G401 (cell line): ENCODE results near the gene ZNF423. TPM values are rescaled to one million over a fixed set of nuclear protein-coding genes. Genes with fewer than 3 reads are reported as not detected.

Experiments
- DNase-seq: peaks from one replicate; pipeline ENCODE4 v3.0.0-alpha.2; 2015; ENCODE audit warnings: low spot score
- in situ Hi-C: cut with HindIII; loops from 2 replicates; pipeline ENCODE4 v1.10.0; 2016; ENCODE audit warnings: low sequenced_read_pairs, mixed read lengths
- total RNA-seq: library from RNA; depleted of rRNA; stranded (reverse); fragments of >200 nt; shearing (Covaris generic); gene quantifications from 2 replicates; pipeline ENCODE4 v1.2.3, GENCODE V29; 2014

Gene ZNF423
- total RNA-seq, 1 experiment from 2014 or later: 0.07 TPM

GRCh38 chr16:49470513-49470991 lies 385.4 kb downstream of the ZNF423 start:
- no peak for DNase-seq

GRCh38 chr16:49469930-49470451 lies 385.9 kb downstream of the ZNF423 start:
- in situ Hi-C loops: no loop called here
- no peak for DNase-seq

More at GRCh38 chr16:49470513-49470991, 385.4 kb downstream of the ZNF423 start:
- in situ Hi-C loops: no loop called here

GRCh38 chr16:49469311-49469670 lies 386.6 kb downstream of the ZNF423 start:
- in situ Hi-C loops: no loop called here
- no peak for DNase-seq

- DNase-seq: no peak
- in situ Hi-C loops: no loop called here
Observed at GRCh38 chr16:49468611-49469310, 387.2 kb downstream of the ZNF423 start.

- in situ Hi-C loops: no loop called here
- no peak for DNase-seq
Observed at GRCh38 chr16:49467540-49468372, 388.2 kb downstream of the ZNF423 start.

GRCh38 chr16:49466881-49467280 lies 389.0 kb downstream of the ZNF423 start:
- no peak for DNase-seq
- in situ Hi-C loops: no loop called here

- no peak for DNase-seq
- in situ Hi-C loops: no loop called here
Observed at GRCh38 chr16:49466529-49466831, 389.4 kb downstream of the ZNF423 start.

- in situ Hi-C loops: no loop called here
- no peak for DNase-seq
Observed at GRCh38 chr16:49465661-49466528, 390.0 kb downstream of the ZNF423 start.

- no peak for DNase-seq
- in situ Hi-C loops: no loop called here
Observed at GRCh38 chr16:49464877-49465504, 390.9 kb downstream of the ZNF423 start.

- in situ Hi-C loops: no loop called here
- no peak for DNase-seq
Observed at GRCh38 chr16:49464093-49464492, 391.8 kb downstream of the ZNF423 start.

GRCh38 chr16:49463529-49463928 lies 392.4 kb downstream of the ZNF423 start:
- no peak for DNase-seq
- in situ Hi-C loops: no loop called here

- in situ Hi-C loops: no loop called here
Observed at GRCh38 chr16:49462989-49463371, 392.9 kb downstream of the ZNF423 start.

GRCh38 chr16:49462362-49462988 lies 393.4 kb downstream of the ZNF423 start:
- in situ Hi-C loops: no loop called here
- DNase-seq: no peak

More at GRCh38 chr16:49462989-49463371, 392.9 kb downstream of the ZNF423 start:
- DNase-seq: no peak

- in situ Hi-C loops: no loop called here
- DNase-seq: no peak
Observed at GRCh38 chr16:49461517-49461951, 394.4 kb downstream of the ZNF423 start.

- DNase-seq: no peak
Observed at GRCh38 chr16:49460786-49461470, 395.0 kb downstream of the ZNF423 start.

GRCh38 chr16:49459953-49460735 lies 395.8 kb downstream of the ZNF423 start:
- DNase-seq: no peak
- in situ Hi-C loops: no loop called here

More at GRCh38 chr16:49460786-49461470, 395.0 kb downstream of the ZNF423 start:
- in situ Hi-C loops: no loop called here
